Adrenal gland (tissue), 5 donors: Measurements from ENCODE around the gene IQGAP2.

Source experiments
- CTCF ChIP-seq, 6 experiments: fragments of 450-650 bp in 4 of 6; fragments of 200-600 bp in 2 of 6; sonication (generic) in 1 of 6; IDR thresholded peaks; 1 replicate in 5 of 6; 2 replicates in 1 of 6; pipeline versions ENCODE4 v1.5.1 to v1.8.0; 2016 to 2021; ENCODE audit warnings: antibody characterized with exemption in 6 of 6, mild to moderate bottlenecking in 2 of 6, moderate library complexity in 1 of 6
- POLR2A ChIP-seq, 2 donors: fragments of 450-650 bp; IDR thresholded peaks; one replicate each; pipeline ENCODE4 v1.6.1; 2017; ENCODE audit warnings: antibody characterized with exemption in 2 of 2, mild to moderate bottlenecking in 2 of 2, moderate library complexity in 1 of 2
- donor health status: DM: no; HTN: no; CAD: no.

- TF ChIP-seq CTCF (IDR thresholded peaks at IDR 0.05): no peak
- no peak for TF ChIP-seq POLR2A (IDR thresholded peaks at IDR 0.05)
These were observed 9.9 kb upstream of the IQGAP2 start for GRCh38 chr5:76393035-76393680.
